ENCODE results near the gene ASIP. TPM values are rescaled to one million over a fixed set of nuclear protein-coding genes. Genes with fewer than 3 reads are reported as not detected.
"Not testable (repeated sequence)": the region's sequence is repeated elsewhere in the genome, so short reads cannot be mapped to it uniquely, and the experiment has no call there.

Gene ASIP
- total and polyA plus RNA-seq, 2 donors (not counting 1 experiment from before 2014, with no cell fraction given), result not detected

GRCh38 chr20:34296468-34296867 is 55.2 kb downstream of the ASIP start:
- Histone ChIP-seq H4K20me1 (ENCODE audit: control insufficient read depth, extremely low read depth, insufficient read depth, low read length) (no peaks in the 10 kb centered on the region), H2AFZ (ENCODE audit: low read length) (no peak overlapping the region), H3K79me2 (ENCODE audit: control insufficient read depth, insufficient read depth, low read length) (peaks cover 8% of the 10 kb centered on the region), H3K9ac (ENCODE audit: insufficient read depth, low read length) (no peak overlapping the region), H3K27me3 (ENCODE audit: control insufficient read depth, insufficient read depth, low read length) (no peaks in the 10 kb centered on the region), H3K4me3 (replicated peaks in 1 of 4; ENCODE audit: control extremely low read depth in 1 of 4, insufficient read depth in 1 of 4, low read depth in 3 of 4, low read length in 4 of 4) (no peak overlapping the region), H3K4me1 (ENCODE audit: control insufficient read depth, extremely low read depth, insufficient read depth, low read length) (peaks cover 2% of the 10 kb centered on the region), H3K4me2 (ENCODE audit: extremely low read depth, insufficient read depth, low read length) (no peak overlapping the region), H3K27ac (ENCODE audit: insufficient read depth, low read length) (no peak overlapping the region), H3K36me3 (ENCODE audit: control insufficient read depth, insufficient read depth, low read length) (peaks cover 6% of the 10 kb centered on the region), H3K9me3 (ENCODE audit: control insufficient read depth, insufficient read depth, low read depth, low read length) (no peaks in the 10 kb centered on the region)
- no peak for TF ChIP-seq EZH2 (IDR thresholded peaks at IDR 0.05; ENCODE audit: low read length, missing control alignments)
- no peak for TF ChIP-seq CTCF (conservative IDR thresholded peaks at IDR 0.05 in 1 of 2, IDR thresholded peaks at IDR 0.05 in 1 of 2; ENCODE audit: low read depth in 1 of 2, low read length in 2 of 2)
- DNase-seq (ENCODE audit: low read depth in 2 of 2), result no peak

- not testable (repeated sequence) for H3K9me3 ChIP-seq (ENCODE audit: control insufficient read depth, insufficient read depth, low read depth, low read length); DNase-seq (ENCODE audit: low read depth in 2 of 2); H3K9ac ChIP-seq (ENCODE audit: insufficient read depth, low read length); H3K27me3 ChIP-seq (ENCODE audit: control insufficient read depth, insufficient read depth, low read length); H3K4me1 ChIP-seq (ENCODE audit: control insufficient read depth, extremely low read depth, insufficient read depth, low read length); H3K36me3 ChIP-seq (ENCODE audit: control insufficient read depth, insufficient read depth, low read length); H3K27ac ChIP-seq (ENCODE audit: insufficient read depth, low read length); H3K4me3 ChIP-seq (replicated peaks in 1 of 4; ENCODE audit: control extremely low read depth in 1 of 4, insufficient read depth in 1 of 4, low read depth in 3 of 4, low read length in 4 of 4); H4K20me1 ChIP-seq (ENCODE audit: control insufficient read depth, extremely low read depth, insufficient read depth, low read length); H3K4me2 ChIP-seq (ENCODE audit: extremely low read depth, insufficient read depth, low read length); H2AFZ ChIP-seq (ENCODE audit: low read length)
- H3K79me2 ChIP-seq (ENCODE audit: control insufficient read depth, insufficient read depth, low read length), result peaks cover 13% of the 10 kb centered on the region
- TF ChIP-seq CTCF (conservative IDR thresholded peaks at IDR 0.05 in 1 of 2, IDR thresholded peaks at IDR 0.05 in 1 of 2; ENCODE audit: low read depth in 1 of 2, low read length in 2 of 2), result peak in 1 of 2 donors; percentile 10
These were observed 57.1 kb downstream of the ASIP start for GRCh38 chr20:34298294-34298784.

- Histone ChIP-seq H3K79me2 (ENCODE audit: control insufficient read depth, insufficient read depth, low read length) (peaks cover 13% of the 10 kb centered on the region), H4K20me1 (ENCODE audit: control insufficient read depth, extremely low read depth, insufficient read depth, low read length) (no peaks in the 10 kb centered on the region)
These were observed 58.5 kb downstream of the ASIP start for GRCh38 chr20:34299556-34300255.

More at GRCh38 chr20:34299556-34300255, 58.5 kb downstream of the ASIP start:
- Histone ChIP-seq H3K9ac (ENCODE audit: insufficient read depth, low read length) (no peak overlapping the region), H3K9me3 (ENCODE audit: control insufficient read depth, insufficient read depth, low read depth, low read length) (no peaks in the 10 kb centered on the region), H3K4me3 (replicated peaks in 1 of 4; ENCODE audit: control extremely low read depth in 1 of 4, insufficient read depth in 1 of 4, low read depth in 3 of 4, low read length in 4 of 4) (no peak overlapping the region), H3K4me1 (ENCODE audit: control insufficient read depth, extremely low read depth, insufficient read depth, low read length) (peaks cover 2% of the 10 kb centered on the region), H3K4me2 (ENCODE audit: extremely low read depth, insufficient read depth, low read length) (no peak overlapping the region), H3K27me3 (ENCODE audit: control insufficient read depth, insufficient read depth, low read length) (no peaks in the 10 kb centered on the region), H3K36me3 (ENCODE audit: control insufficient read depth, insufficient read depth, low read length) (no peaks in the 10 kb centered on the region), H3K27ac (ENCODE audit: insufficient read depth, low read length) (no peak overlapping the region), H2AFZ (ENCODE audit: low read length) (no peak overlapping the region)
- DNase-seq (ENCODE audit: low read depth in 2 of 2), result no peak
- TF ChIP-seq CTCF (conservative IDR thresholded peaks at IDR 0.05 in 1 of 2, IDR thresholded peaks at IDR 0.05 in 1 of 2; ENCODE audit: low read depth in 1 of 2, low read length in 2 of 2) (no peak), EZH2 (IDR thresholded peaks at IDR 0.05; ENCODE audit: low read length, missing control alignments) (no peak)
